HCT116 (cell line): ENCODE results near the gene CPEB3. TPM values are rescaled to one million over a fixed set of nuclear protein-coding genes. Genes with fewer than 3 reads are reported as not detected.

Experiments used
- ATAC-seq: fragments of 200-7000 bp; cut with Tn5 transposase; 2 replicates; pipeline ENCODE4 v1.9.1; 2020; ENCODE audit warnings: mild to moderate bottlenecking, moderate library complexity
- BruUV-seq: library from RNA; stranded (reverse); fragments of 400-500 nt; replicated peaks from 2 replicates; lab custom pipeline; 2021; lab: Mats Ljungman, UMichigan
- CTCF ChIA-PET: fragments of 300-600 bp; sonication (Branson Sonifier 250); formaldehyde crosslinking; loops from one replicate; lab custom pipeline; 2021; ENCODE audit warnings: antibody characterized with exemption; lab: Charles Lee
- POLR2A ChIA-PET: fragments of 300-600, 350-600 bp; sonication (Branson Sonifier 250); formaldehyde crosslinking; loops from one replicate; lab custom pipeline; 2021; ENCODE audit warnings: antibody characterized with exemption; lab: Charles Lee
- RAD21 ChIA-PET, 2 experiments: fragments of 300-600 bp; sonication (Branson Sonifier 250); formaldehyde crosslinking; loops; one replicate each; lab custom pipeline; 2023; ENCODE audit warnings: low total read pairs in 2 of 2; ENCODE audit not compliant: uncharacterized antibody in 2 of 2, unreplicated experiment in 2 of 2, low non-redundant PET in 1 of 2; lab: Charles Lee
- DNase-seq: peaks from one replicate; pipeline ENCODE4 v3.0.0-alpha.2; 2010; ENCODE audit warnings: low read depth, low spot score
- H2AFZ ChIP-seq: fragments of 200-600 bp; shearing (Covaris generic), sonication (generic); 2 replicates; pipeline ENCODE4 v1.6.1; 2017; ENCODE audit warnings: low read depth, mixed run types, mixed read lengths, antibody characterized with exemption, low read length; ENCODE audit not compliant: poor library complexity, severe bottlenecking
- H3K27ac ChIP-seq: 2 replicates; pipeline ENCODE4 v1.5.1; 2012; ENCODE audit warnings: low read depth, low read length
- H3K27me3 ChIP-seq: fragments of 200-600 bp; sonication (generic); 2 replicates; pipeline ENCODE4 v1.6.1; 2016; ENCODE audit warnings: mixed run types, low read length, mixed read lengths; ENCODE audit not compliant: insufficient read depth
- H3K36me3 ChIP-seq, 2 experiments: fragments of 200-500 bp in 1 of 2; fragments of 200-600 bp in 1 of 2; sonication (Bioruptor generic) in 1 of 2; sonication (generic) in 1 of 2; 2 replicates each; pipeline versions ENCODE4 v1.5.1 to v1.6.1; 2014 to 2016; ENCODE audit warnings: low read length in 2 of 2, inconsistent platforms in 1 of 2, mixed read lengths in 1 of 2, mixed run types in 1 of 2; ENCODE audit not compliant: insufficient read depth in 2 of 2, control insufficient read depth in 1 of 2
- H3K4me1 ChIP-seq, 2 experiments: fragments of 200-600 bp in 1 of 2; sonication (generic) in 1 of 2; 2 replicates each; pipeline versions ENCODE4 v1.5.1 to v1.6.1; 2012 to 2017; ENCODE audit warnings: low read length in 2 of 2, inconsistent platforms in 1 of 2, mild to moderate bottlenecking in 1 of 2, mixed read lengths in 1 of 2, mixed run types in 1 of 2, moderate library complexity in 1 of 2; ENCODE audit not compliant: insufficient read depth in 2 of 2, control insufficient read depth in 1 of 2
- H3K4me2 ChIP-seq: fragments of 200-600 bp; sonication (generic); 2 replicates; pipeline ENCODE4 v1.6.1; 2017; ENCODE audit warnings: mixed run types, low read length, mixed read lengths
- H3K4me3 ChIP-seq, 2 experiments: fragments of 200-600 bp in 1 of 2; sonication (generic) in 1 of 2; replicated peaks in 1 of 2; 2 replicates each; pipeline ENCODE4 v1.5.1; 2011 to 2016; ENCODE audit warnings: low read length in 2 of 2, control low read depth in 1 of 2, low read depth in 1 of 2, mild to moderate bottlenecking in 1 of 2, mixed read lengths in 1 of 2, mixed run types in 1 of 2
- H3K79me2 ChIP-seq: fragments of 200-600 bp; sonication (generic); 2 replicates; pipeline ENCODE4 v1.6.1; 2017; ENCODE audit warnings: mild to moderate bottlenecking, mixed run types, low read length, moderate library complexity, mixed read lengths; ENCODE audit not compliant: insufficient read depth
- H3K9ac ChIP-seq: fragments of 200-600 bp; sonication (generic); 2 replicates; pipeline ENCODE4 v1.6.1; 2016; ENCODE audit warnings: low read length, mixed read lengths
- H3K9me2 ChIP-seq: fragments of 200-600 bp; sonication (generic), shearing (Covaris generic); 2 replicates; pipeline ENCODE4 v1.6.1; 2017; ENCODE audit warnings: mixed run types, mild to moderate bottlenecking, moderate library complexity; ENCODE audit not compliant: insufficient read depth
- H3K9me3 ChIP-seq, 2 experiments: fragments of 200-500 bp in 1 of 2; fragments of 200-600 bp in 1 of 2; sonication (Bioruptor generic) in 1 of 2; sonication (generic) in 1 of 2; 2 replicates each; pipeline ENCODE4 v1.6.1; 2014 to 2017; ENCODE audit warnings: low read length in 2 of 2, mixed read lengths in 2 of 2, inconsistent platforms in 1 of 2, low read depth in 1 of 2, mild to moderate bottlenecking in 1 of 2, mixed run types in 1 of 2, moderate library complexity in 1 of 2; ENCODE audit not compliant: control insufficient read depth in 1 of 2, insufficient read depth in 1 of 2
- H4K20me1 ChIP-seq: fragments of 200-600 bp; sonication (generic), shearing (Covaris generic); 2 replicates; pipeline ENCODE4 v1.6.1; 2017; ENCODE audit warnings: mixed run types, mild to moderate bottlenecking, moderate library complexity; ENCODE audit not compliant: insufficient read depth
- ATF3 ChIP-seq: IDR thresholded peaks from 2 replicates; pipeline ENCODE4 v1.6.1; 2012
- CBX3 ChIP-seq: IDR thresholded peaks from 2 replicates; pipeline ENCODE4 v1.6.1; 2012; ENCODE audit warnings: low read depth
- CEBPB ChIP-seq: IDR thresholded peaks from 2 replicates; pipeline ENCODE4 v1.6.1; 2012; ENCODE audit warnings: low read depth
- EGR1 ChIP-seq: IDR thresholded peaks from 2 replicates; pipeline ENCODE4 v1.6.1; 2012; ENCODE audit warnings: low read depth
- ELF1 ChIP-seq: IDR thresholded peaks from 2 replicates; pipeline ENCODE4 v1.6.1; 2012; ENCODE audit warnings: low read depth, borderline replicate concordance
- EZH2 ChIP-seq: fragments of 200-600 bp; sonication (generic); IDR thresholded peaks from 2 replicates; pipeline ENCODE4 v1.6.1; 2017; ENCODE audit warnings: antibody characterized with exemption, mixed run types
- EZH2phosphoT487 ChIP-seq: fragments of 200-600 bp; IDR thresholded peaks from 2 replicates; pipeline ENCODE4 v1.6.1; 2018; ENCODE audit warnings: antibody characterized with exemption, borderline replicate concordance
- FOSL1 ChIP-seq: IDR thresholded peaks from 2 replicates; pipeline ENCODE4 v1.6.1; 2012; ENCODE audit warnings: low read depth
- JUND ChIP-seq: IDR thresholded peaks from 2 replicates; pipeline ENCODE4 v1.6.1; 2012
- MAX ChIP-seq: IDR thresholded peaks from 2 replicates; pipeline ENCODE4 v1.6.1; 2012
- POLR2A ChIP-seq: IDR thresholded peaks from 2 replicates; pipeline ENCODE4 v1.7.0; 2011; ENCODE audit warnings: borderline replicate concordance; ENCODE audit not compliant: insufficient read depth, insufficient read length; ENCODE audit errors: extremely low read depth
- POLR2AphosphoS5 ChIP-seq: IDR thresholded peaks from 2 replicates; pipeline ENCODE4 v1.6.1; 2011; ENCODE audit warnings: mild to moderate bottlenecking, low read depth, low read length, moderate library complexity
- RAD21 ChIP-seq: IDR thresholded peaks from 2 replicates; pipeline ENCODE4 v1.6.1; 2012; ENCODE audit warnings: low read depth, mild to moderate bottlenecking
- SP1 ChIP-seq: IDR thresholded peaks from 2 replicates; pipeline ENCODE4 v1.6.1; 2012; ENCODE audit warnings: low read depth
- SRF ChIP-seq: IDR thresholded peaks from 2 replicates; pipeline ENCODE4 v1.6.1; 2012; ENCODE audit warnings: low read depth
- TCF7L2 ChIP-seq: IDR thresholded peaks from 2 replicates; pipeline ENCODE4 v1.7.0; 2011; ENCODE audit warnings: borderline replicate concordance, inconsistent platforms; ENCODE audit not compliant: insufficient read depth, insufficient read length; ENCODE audit errors: extremely low read depth
- ZBTB33 ChIP-seq: IDR thresholded peaks from 2 replicates; pipeline ENCODE4 v1.6.1; 2011; ENCODE audit warnings: mild to moderate bottlenecking, low read length, moderate library complexity; ENCODE audit not compliant: insufficient replicate concordance; ENCODE audit errors: extremely low read depth
- ZFX ChIP-seq: fragments of 450-650 bp; IDR thresholded peaks from 2 replicates; pipeline ENCODE4 v1.6.1; 2017
- ZNF274 ChIP-seq: fragments of 200-500 bp; sonication (Bioruptor generic); IDR thresholded peaks from 2 replicates; pipeline ENCODE4 v1.6.1; 2014; ENCODE audit warnings: mild to moderate bottlenecking, low read depth, low read length, inconsistent platforms
- intact Hi-C: fragments of 100-400 bp; cut with micrococcal nuclease; formaldehyde crosslinking; loops from 2 replicates; pipeline ENCODE4 v1.10.0; 2022
- total RNA-seq: library from RNA; stranded (reverse); gene quantifications from one replicate; pipeline ENCODE4 v1.2.1, GENCODE V29; 2021; ENCODE audit not compliant: unreplicated experiment

The CPEB3 gene
- total RNA-seq, 1 experiment from 2014 or later = 3.0 TPM

GRCh38 chr10:92231196-92231595, 59.7 kb downstream of the CPEB3 start:
- no peaks in the 10 kb centered on the region for H3K9me2 ChIP-seq
- no peaks in the 10 kb centered on the region for H3K27me3 ChIP-seq
- H3K9ac ChIP-seq = no peak overlapping the region
- H4K20me1 ChIP-seq = no peaks in the 10 kb centered on the region
- no peak for DNase-seq
- no peak overlapping the region for H3K4me2 ChIP-seq
- ChIA-PET RAD21 (no interaction called here), CTCF (no interaction called here), POLR2A (no interaction called here)
- H3K9me3 ChIP-seq = no peaks in the 10 kb centered on the region
- intact Hi-C loops = no loop called here
- H3K36me3 ChIP-seq = no peaks in the 10 kb centered on the region
- no TSS peak for BruUV-seq
- no peak overlapping the region for H2AFZ ChIP-seq
- H3K27ac ChIP-seq = no peak overlapping the region
- H3K79me2 ChIP-seq = no peaks in the 10 kb centered on the region
- H3K4me1 ChIP-seq = 0 out of 4 replicates have a peak, but pooled peaks cover 0 to 3% of the 10 kb centered on the region in 2 experiments
- ATAC-seq = no peak
- TF ChIP-seq ZNF274 (no peak), FOSL1 (no peak), MAX (no peak), EZH2phosphoT487 (no peak), TCF7L2 (no peak), JUND (no peak), ELF1 (no peak), RAD21 (no peak), ZFX (no peak)
- no peak overlapping the region for H3K4me3 ChIP-seq

GRCh38 chr10:92222603-92223262, 68.1 kb downstream of the CPEB3 start:
- ATAC-seq (peak; percentile 79), DNase-seq (peak; percentile 64)
- intact Hi-C loops = loop anchor here (1.0 kb wide), 1 partner anchor 68 kb away; no protein-coding TSS in a partner anchor
- no peak overlapping the region for H2AFZ ChIP-seq
- ChIA-PET CTCF (no interaction called here), POLR2A (interaction anchor here (1.2 kb wide), 1 partner anchor 12 kb away, joined by 4 read pairs; no protein-coding TSS in a partner anchor), RAD21 (no interaction called here)
- no peaks in the 10 kb centered on the region for H3K27me3 ChIP-seq
- H4K20me1 ChIP-seq = no peaks in the 10 kb centered on the region
- H3K27ac ChIP-seq = peak overlapping the region; percentile 65; the same call in 1 of the 2 replicates
- no peaks in the 10 kb centered on the region for H3K79me2 ChIP-seq
- peak overlapping the region; percentile 63 for H3K4me2 ChIP-seq
- no peaks in the 10 kb centered on the region for H3K9me2 ChIP-seq
- peak overlapping the region; percentile 50 for H3K9ac ChIP-seq
- peak overlapping the region in 1 of 2 experiments; percentile 27; a peak in 2 of 4 replicates for H3K4me3 ChIP-seq
- no peaks in the 10 kb centered on the region for H3K9me3 ChIP-seq
- peaks cover 53 to 74% of the 10 kb centered on the region in 2 experiments for H3K4me1 ChIP-seq
- BruUV-seq = no TSS peak
- no peaks in the 10 kb centered on the region for H3K36me3 ChIP-seq
- no peak; the same call in 1 of the 2 replicates for TF ChIP-seq ATF3
- no peak for TF ChIP-seq TCF7L2
- TF ChIP-seq RAD21 = peak; percentile 21
- TF ChIP-seq SP1 = peak; percentile 84
- TF ChIP-seq POLR2A = no peak
- no peak for TF ChIP-seq ZBTB33
- TF ChIP-seq POLR2AphosphoS5 = no peak
- TF ChIP-seq MAX = 0 out of 2 replicates have a peak, but pooled peaks have one; percentile 17
- TF ChIP-seq EZH2 = no peak
- TF ChIP-seq EGR1 = no peak
- peak; percentile 58; the same call in 1 of the 2 replicates for TF ChIP-seq SRF
- peak; percentile 76; the same call in 1 of the 2 replicates for TF ChIP-seq CBX3
- TF ChIP-seq FOSL1 = peak; percentile 90
- peak; percentile 94 for TF ChIP-seq JUND
- TF ChIP-seq CEBPB = peak; percentile 91
